ENCODE data around the gene OSBPL1A.
"Not testable (repeated sequence)": the region's sequence is repeated elsewhere in the genome, so short reads cannot be mapped to it uniquely, and the experiment has no call there.

The OSBPL1A gene

GRCh38 chr18:24380163-24380747, 17.4 kb downstream of the OSBPL1A start:
- peaks cover 11 to 24% of the 10 kb centered on the region in 2 donors for H3K36me3 Mint-ChIP-seq
- H3K9me3 Mint-ChIP-seq = no peaks in the 10 kb centered on the region
- H3K4me3 Mint-ChIP-seq = no peak overlapping the region
- no peaks in the 10 kb centered on the region for H3K27me3 Mint-ChIP-seq
- H3K4me1 Mint-ChIP-seq = peaks cover 15 to 22% of the 10 kb centered on the region in 2 donors
- peak; percentile 80 to 95 for ATAC-seq (replicated peaks)
- H3K27ac Mint-ChIP-seq = peak overlapping the region; percentile 88
- DNase-seq = no peak

GRCh38 chr18:24378598-24378997, 19.0 kb downstream of the OSBPL1A start:
- peaks cover 10 to 28% of the 10 kb centered on the region in 2 donors for H3K36me3 Mint-ChIP-seq
- H3K4me3 Mint-ChIP-seq = no peak overlapping the region
- H3K4me1 Mint-ChIP-seq = peaks cover 15 to 22% of the 10 kb centered on the region in 2 donors
- no peaks in the 10 kb centered on the region for H3K9me3 Mint-ChIP-seq
- no peak overlapping the region for H3K27ac Mint-ChIP-seq
- ATAC-seq (replicated peaks) (no peak), DNase-seq (no peak)
- H3K27me3 Mint-ChIP-seq = no peaks in the 10 kb centered on the region

- not testable (repeated sequence) for H3K9me3 Mint-ChIP-seq; ATAC-seq (replicated peaks)
- peaks cover 10 to 33% of the 10 kb centered on the region in 2 donors for H3K36me3 Mint-ChIP-seq
Observed at GRCh38 chr18:24376531-24376930, 21.1 kb downstream of the OSBPL1A start.

GRCh38 chr18:24373328-24373727, 24.3 kb downstream of the OSBPL1A start:
- peaks cover 24 to 30% of the 10 kb centered on the region in 2 donors for H3K4me1 Mint-ChIP-seq
- H3K27ac Mint-ChIP-seq = no peak overlapping the region
- ATAC-seq (replicated peaks) = no peak
- no peak overlapping the region for H3K4me3 Mint-ChIP-seq
- H3K27me3 Mint-ChIP-seq = no peaks in the 10 kb centered on the region
- no peak for DNase-seq
- peaks cover 6 to 33% of the 10 kb centered on the region in 2 donors for H3K36me3 Mint-ChIP-seq
- no peaks in the 10 kb centered on the region for H3K9me3 Mint-ChIP-seq

More at GRCh38 chr18:24376531-24376930, 21.1 kb downstream of the OSBPL1A start:
- H3K4me1 Mint-ChIP-seq = peaks cover 20 to 30% of the 10 kb centered on the region in 2 donors
- H3K4me3 Mint-ChIP-seq, DNase-seq, H3K27ac Mint-ChIP-seq, H3K27me3 Mint-ChIP-seq: not testable (repeated sequence)

- Mint-ChIP-seq H3K9me3 (no peaks in the 10 kb centered on the region), H3K36me3 (peaks cover 6 to 33% of the 10 kb centered on the region in 2 donors), H3K27ac (no peak overlapping the region), H3K4me3 (no peak overlapping the region), H3K4me1 (peaks cover 24 to 30% of the 10 kb centered on the region in 2 donors), H3K27me3 (no peaks in the 10 kb centered on the region)
- ATAC-seq (replicated peaks) (no peak), DNase-seq (no peak)
Observed at GRCh38 chr18:24372279-24372872, 25.2 kb downstream of the OSBPL1A start.

GRCh38 chr18:24370120-24370519, 27.5 kb downstream of the OSBPL1A start:
- peaks cover 24 to 30% of the 10 kb centered on the region in 2 donors for H3K4me1 Mint-ChIP-seq
- ATAC-seq (replicated peaks) (no peak), DNase-seq (no peak)
- peaks cover 2 to 33% of the 10 kb centered on the region in 2 donors for H3K36me3 Mint-ChIP-seq
- H3K27me3 Mint-ChIP-seq = no peaks in the 10 kb centered on the region
- no peak overlapping the region for H3K4me3 Mint-ChIP-seq
- no peaks in the 10 kb centered on the region for H3K9me3 Mint-ChIP-seq
- peak overlapping the region; percentile 39 for H3K27ac Mint-ChIP-seq

GRCh38 chr18:24369426-24369825, 28.2 kb downstream of the OSBPL1A start:
- Mint-ChIP-seq H3K9me3 (no peaks in the 10 kb centered on the region), H3K4me1 (peaks cover 24 to 30% of the 10 kb centered on the region in 2 donors), H3K27ac (peak overlapping the region; percentile 54), H3K4me3 (peak overlapping the region in 1 of 2 donors; percentile 5), H3K36me3 (peaks cover 2 to 28% of the 10 kb centered on the region in 2 donors), H3K27me3 (no peaks in the 10 kb centered on the region)
- ATAC-seq (replicated peaks) (peak; percentile 43 to 50), DNase-seq (no peak)

- Mint-ChIP-seq H3K27me3 (no peaks in the 10 kb centered on the region), H3K9me3 (no peaks in the 10 kb centered on the region), H3K4me3 (no peak overlapping the region), H3K36me3 (peaks cover 2 to 29% of the 10 kb centered on the region in 2 donors), H3K4me1 (peaks cover 24 to 30% of the 10 kb centered on the region in 2 donors), H3K27ac (no peak overlapping the region)
- ATAC-seq (replicated peaks) = peak; percentile 67 to 80
- DNase-seq = peak; percentile 17
Observed at GRCh38 chr18:24368749-24369148, 28.9 kb downstream of the OSBPL1A start.

GRCh38 chr18:24366328-24366727, 31.3 kb downstream of the OSBPL1A start:
- no peak overlapping the region for H3K4me3 Mint-ChIP-seq
- no peak for ATAC-seq (replicated peaks)
- H3K36me3 Mint-ChIP-seq = peaks cover 2 to 23% of the 10 kb centered on the region in 2 donors
- DNase-seq = no peak
- no peaks in the 10 kb centered on the region for H3K27me3 Mint-ChIP-seq
- H3K4me1 Mint-ChIP-seq = peaks cover 18 to 21% of the 10 kb centered on the region in 2 donors
- no peak overlapping the region for H3K27ac Mint-ChIP-seq
- H3K9me3 Mint-ChIP-seq = no peaks in the 10 kb centered on the region

GRCh38 chr18:24364177-24364576, 33.4 kb downstream of the OSBPL1A start:
- Mint-ChIP-seq H3K4me1 (peaks cover 8 to 12% of the 10 kb centered on the region in 2 donors), H3K4me3 (no peak overlapping the region), H3K36me3 (peaks cover 2 to 15% of the 10 kb centered on the region in 2 donors), H3K9me3 (no peaks in the 10 kb centered on the region), H3K27ac (no peak overlapping the region), H3K27me3 (no peaks in the 10 kb centered on the region)
- ATAC-seq (replicated peaks) (no peak), DNase-seq (no peak)

GRCh38 chr18:24362757-24363156, 34.9 kb downstream of the OSBPL1A start:
- no peak overlapping the region for H3K4me3 Mint-ChIP-seq
- H3K4me1 Mint-ChIP-seq = peaks cover 0 to 4% of the 10 kb centered on the region in 2 donors
- peaks cover 2 to 15% of the 10 kb centered on the region in 2 donors for H3K36me3 Mint-ChIP-seq
- H3K27ac Mint-ChIP-seq = no peak overlapping the region
- DNase-seq (no peak), ATAC-seq (replicated peaks) (no peak)
- H3K27me3 Mint-ChIP-seq = no peaks in the 10 kb centered on the region
- H3K9me3 Mint-ChIP-seq = no peaks in the 10 kb centered on the region

- H3K4me1 Mint-ChIP-seq, DNase-seq, H3K9me3 Mint-ChIP-seq, H3K36me3 Mint-ChIP-seq, H3K4me3 Mint-ChIP-seq, H3K27me3 Mint-ChIP-seq: not testable (repeated sequence)
- ATAC-seq (replicated peaks) = peak; percentile 82 to 83
- H3K27ac Mint-ChIP-seq = peak overlapping the region; percentile 37
Observed at GRCh38 chr18:24359787-24360530, 37.7 kb downstream of the OSBPL1A start.

GRCh38 chr18:24354278-24354677, 43.3 kb downstream of the OSBPL1A start:
- Mint-ChIP-seq H3K27ac (no peak overlapping the region), H3K36me3 (peaks cover 0 to 3% of the 10 kb centered on the region in 2 donors), H3K9me3 (peaks cover 0 to 3% of the 10 kb centered on the region in 2 donors), H3K4me3 (no peak overlapping the region), H3K4me1 (no peaks in the 10 kb centered on the region), H3K27me3 (no peaks in the 10 kb centered on the region)
- DNase-seq = no peak
- no peak for ATAC-seq (replicated peaks)

GRCh38 chr18:24346254-24346653, 51.4 kb downstream of the OSBPL1A start:
- H3K36me3 Mint-ChIP-seq = no peaks in the 10 kb centered on the region
- H3K4me1 Mint-ChIP-seq = no peaks in the 10 kb centered on the region
- no peaks in the 10 kb centered on the region for H3K9me3 Mint-ChIP-seq
- DNase-seq (no peak), ATAC-seq (replicated peaks) (no peak)
- no peak overlapping the region for H3K4me3 Mint-ChIP-seq
- H3K27me3 Mint-ChIP-seq = no peaks in the 10 kb centered on the region
- no peak overlapping the region for H3K27ac Mint-ChIP-seq

Measured in stimulated activated naive B cell treated with anti-CD40 and anti-IgM and Interleukin-4, amounts not matched to agents 10 μg/mL and 1 μg/mL and 100 μg/mL, for 72 hours (primary cell).